SU-DHL-6 (cell line): ENCODE results near the gene ENO1.

Experiments used
- EZH2phosphoT487 ChIP-seq: fragments of 200-600 bp; sonication (generic), shearing (Covaris generic); conservative IDR thresholded peaks from 2 replicates; pipeline ENCODE4 v1.6.1; 2018; ENCODE audit warnings: mild to moderate bottlenecking, antibody characterized with exemption, low read length, moderate library complexity, mixed read lengths
- TF ChIP-seq, protein P1 (sequence below): fragments of 200-600 bp; sonication (generic); IDR thresholded peaks from one replicate; pipeline ENCODE4 v1.5.1; 2017; ENCODE audit warnings: antibody characterized with exemption, mild to moderate bottlenecking, low read length, moderate library complexity; ENCODE audit not compliant: insufficient read depth, poor library complexity, severe bottlenecking

DNA sequence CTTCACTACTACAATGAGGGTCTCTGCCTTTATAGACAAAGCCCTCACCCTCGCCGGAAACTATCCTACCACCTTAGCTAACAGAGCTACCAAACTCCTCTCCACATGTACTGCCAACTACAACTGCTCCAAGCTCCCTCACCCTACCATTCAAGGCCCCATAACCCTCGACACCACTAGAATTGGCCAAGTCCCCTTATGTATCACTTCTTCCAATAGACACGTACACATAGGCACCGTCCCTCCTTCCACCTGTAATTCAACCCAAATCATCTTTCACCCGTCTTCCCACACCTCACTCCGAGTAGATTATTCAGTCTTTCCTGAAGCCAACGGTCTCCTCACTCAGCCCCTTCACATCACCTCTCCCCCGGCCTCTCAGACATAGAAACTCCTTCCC is 47.5 kb upstream of the ENO1 start:
- TF ChIP-seq, protein P1, sequence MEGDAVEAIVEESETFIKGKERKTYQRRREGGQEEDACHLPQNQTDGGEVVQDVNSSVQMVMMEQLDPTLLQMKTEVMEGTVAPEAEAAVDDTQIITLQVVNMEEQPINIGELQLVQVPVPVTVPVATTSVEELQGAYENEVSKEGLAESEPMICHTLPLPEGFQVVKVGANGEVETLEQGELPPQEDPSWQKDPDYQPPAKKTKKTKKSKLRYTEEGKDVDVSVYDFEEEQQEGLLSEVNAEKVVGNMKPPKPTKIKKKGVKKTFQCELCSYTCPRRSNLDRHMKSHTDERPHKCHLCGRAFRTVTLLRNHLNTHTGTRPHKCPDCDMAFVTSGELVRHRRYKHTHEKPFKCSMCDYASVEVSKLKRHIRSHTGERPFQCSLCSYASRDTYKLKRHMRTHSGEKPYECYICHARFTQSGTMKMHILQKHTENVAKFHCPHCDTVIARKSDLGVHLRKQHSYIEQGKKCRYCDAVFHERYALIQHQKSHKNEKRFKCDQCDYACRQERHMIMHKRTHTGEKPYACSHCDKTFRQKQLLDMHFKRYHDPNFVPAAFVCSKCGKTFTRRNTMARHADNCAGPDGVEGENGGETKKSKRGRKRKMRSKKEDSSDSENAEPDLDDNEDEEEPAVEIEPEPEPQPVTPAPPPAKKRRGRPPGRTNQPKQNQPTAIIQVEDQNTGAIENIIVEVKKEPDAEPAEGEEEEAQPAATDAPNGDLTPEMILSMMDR: no peak
- TF ChIP-seq EZH2phosphoT487: no peak
